LoVo (cell line): ENCODE data around the gene RAMACL.
"Not testable (repeated sequence)": the region's sequence is repeated elsewhere in the genome, so short reads cannot be mapped to it uniquely, and the experiment has no call there.

Experiments used
- DNase-seq: peaks from one replicate; pipeline ENCODE4 v3.0.0-alpha.2; 2016; ENCODE audit warnings: low spot score

RAMACL gene

DNA sequence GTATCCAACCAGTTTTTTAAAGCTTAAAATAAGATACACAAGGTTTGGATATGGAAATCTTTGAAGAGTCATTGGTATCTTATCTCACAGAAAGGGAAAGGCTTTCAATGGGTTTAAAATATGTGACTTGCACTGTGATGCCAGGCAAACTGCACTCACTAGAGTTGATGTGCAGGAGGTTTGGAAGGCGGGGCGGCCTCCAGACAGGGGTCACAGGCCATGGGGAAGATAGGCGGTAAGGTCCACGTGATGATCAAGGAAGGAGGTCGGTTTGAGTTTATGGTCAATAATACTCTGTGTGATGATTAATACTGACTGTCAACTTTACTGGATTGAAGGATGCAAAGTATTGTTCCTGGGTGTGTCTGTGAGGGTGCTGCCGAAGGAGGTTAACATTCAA is 9.5 kb upstream of the RAMACL start:
- DNase-seq, result no peak

DNA sequence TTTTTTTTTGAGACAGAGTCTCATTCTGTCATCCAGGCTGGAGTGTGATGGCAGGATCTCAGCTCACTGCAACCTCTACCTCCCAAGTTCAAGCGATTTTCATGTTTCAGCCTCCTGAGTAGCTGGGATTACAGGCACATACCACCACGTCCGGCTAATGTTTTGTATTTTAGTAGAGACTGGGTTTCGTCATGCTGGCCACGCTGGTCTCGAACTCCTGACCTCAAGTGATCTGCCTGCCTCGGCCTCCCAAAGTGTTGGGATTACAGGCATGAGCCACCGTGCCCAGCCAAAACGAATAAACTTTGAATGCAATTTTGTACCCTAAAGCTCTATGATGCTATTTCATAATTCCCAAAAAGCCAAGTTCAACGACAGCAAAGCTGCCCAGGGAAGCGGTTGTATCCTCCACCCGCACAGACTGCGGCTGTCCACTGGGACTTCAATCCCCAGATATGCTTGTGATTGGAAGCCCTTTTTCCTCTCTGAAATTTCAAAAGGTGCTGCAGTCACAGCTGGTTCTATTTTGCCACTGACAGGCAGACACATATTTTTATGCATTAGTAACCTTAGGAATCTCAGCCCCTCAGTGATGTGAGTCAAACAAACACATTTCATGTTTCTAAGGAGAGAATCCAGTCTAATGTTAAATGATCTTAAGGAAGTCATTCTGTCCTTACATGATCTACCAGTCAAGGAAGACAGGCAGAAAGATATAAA is 8.7 kb upstream of the RAMACL start:
- DNase-seq, result no peak

DNA sequence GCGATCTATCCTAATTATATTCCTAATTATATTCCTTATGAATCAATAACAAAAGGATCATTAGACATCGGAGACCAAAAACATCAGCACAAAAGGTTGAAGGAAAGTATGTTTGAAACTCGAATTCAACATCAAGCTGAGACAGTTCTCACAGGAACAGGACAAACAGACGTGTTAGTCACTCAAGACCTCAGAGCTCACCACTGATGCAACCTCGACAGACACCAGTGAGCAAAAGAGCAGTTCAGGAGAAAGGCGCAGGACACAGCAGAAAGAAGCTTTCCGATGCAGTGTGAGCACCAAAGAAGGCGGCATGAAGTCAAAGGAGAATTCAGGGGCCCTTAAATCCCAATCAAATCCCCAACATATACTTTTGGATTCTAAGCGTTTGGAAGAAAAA is 6.3 kb upstream of the RAMACL start:
- no peak for DNase-seq

DNA sequence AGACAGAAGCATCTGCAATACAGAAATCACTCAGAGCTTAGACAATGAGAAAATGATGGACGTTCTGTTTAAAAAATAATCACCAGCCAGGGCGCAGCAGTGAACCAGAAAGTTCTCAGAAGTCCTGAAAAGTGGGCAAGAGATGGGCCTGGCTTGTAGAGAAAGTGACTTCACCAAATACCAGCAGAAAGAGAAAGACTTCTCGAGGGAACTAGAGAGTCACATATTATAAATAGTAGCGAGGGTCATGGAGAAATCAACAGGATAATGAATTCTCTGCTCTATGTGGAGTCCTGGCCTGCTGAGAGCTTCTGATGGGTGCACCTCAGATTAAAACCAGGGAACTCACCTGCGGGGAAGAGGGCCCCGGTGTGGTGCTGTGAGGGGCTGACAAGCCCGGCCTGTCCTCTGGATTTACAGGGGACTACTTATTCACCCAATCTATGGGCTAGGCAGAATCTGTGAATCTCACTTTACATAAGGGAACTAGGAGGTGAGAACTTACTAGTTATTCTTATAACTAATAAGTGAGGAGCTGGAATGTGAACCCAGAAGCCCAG is 5.6 kb upstream of the RAMACL start:
- no peak for DNase-seq

- DNase-seq, result no peak
Measured at GRCh38 chr6:166591026-166591425, 4.5 kb upstream of the RAMACL start.

- no peak for DNase-seq
Measured at GRCh38 chr6:166589786-166590574, 3.5 kb upstream of the RAMACL start.

DNA sequence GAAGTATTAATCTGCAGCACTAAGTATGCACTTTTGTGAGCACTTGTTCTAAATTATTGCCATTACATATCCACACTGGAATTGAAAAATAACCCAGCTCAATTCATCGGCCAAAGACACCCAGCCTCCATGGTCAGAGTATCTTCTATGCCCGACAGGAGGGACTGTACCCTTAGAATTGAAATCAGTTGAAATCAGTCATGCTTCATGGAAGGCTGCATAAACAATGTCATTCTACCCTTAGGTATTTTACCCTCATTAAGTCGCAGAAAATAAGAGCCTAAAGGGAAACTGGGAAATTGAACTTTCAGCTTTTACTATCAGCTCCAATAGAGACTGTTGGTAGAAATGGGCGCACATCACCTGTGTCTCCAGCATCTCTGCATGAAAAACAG is 2.9 kb upstream of the RAMACL start:
- DNase-seq, result no peak

- DNase-seq, result no peak
Measured at GRCh38 chr6:166588691-166589336, 2.3 kb upstream of the RAMACL start.

DNA sequence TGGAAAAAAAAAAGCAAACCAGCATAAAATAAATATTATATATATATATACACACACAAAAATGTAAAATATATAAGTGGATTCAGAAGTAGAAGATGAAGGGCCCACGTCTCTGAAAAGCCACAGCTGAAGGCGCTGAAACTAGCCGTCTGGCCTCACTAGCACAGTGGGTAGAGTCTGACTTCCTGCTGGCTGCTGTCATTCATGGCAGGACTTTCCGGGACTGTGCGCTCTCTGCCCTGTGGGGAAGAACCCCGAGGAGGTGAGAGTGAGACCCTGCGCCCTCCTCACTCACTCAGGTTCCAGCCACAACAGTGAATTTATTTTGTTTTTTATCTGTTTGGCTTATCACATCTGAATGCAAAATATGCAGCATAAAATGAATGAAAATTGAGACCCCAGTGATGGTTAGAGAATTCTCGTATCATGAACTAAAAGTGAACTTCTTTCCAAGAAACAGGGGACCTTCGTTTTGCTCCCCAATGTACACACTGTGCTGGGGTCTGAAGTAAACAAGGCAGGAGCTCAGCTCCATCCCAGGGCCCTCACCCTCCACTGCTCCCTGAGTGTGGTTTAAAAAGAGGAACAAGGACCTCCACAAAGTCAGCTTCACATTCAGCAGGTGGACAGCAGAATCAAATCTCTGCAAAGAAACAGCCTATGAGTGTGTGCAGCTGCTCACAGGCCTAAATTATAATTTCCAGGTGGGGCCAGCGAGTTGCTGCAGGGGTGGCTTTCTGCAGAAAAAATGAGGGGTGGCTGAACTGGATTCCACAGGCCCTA is 1.3 kb upstream of the RAMACL start:
- DNase-seq, result no peak

DNA sequence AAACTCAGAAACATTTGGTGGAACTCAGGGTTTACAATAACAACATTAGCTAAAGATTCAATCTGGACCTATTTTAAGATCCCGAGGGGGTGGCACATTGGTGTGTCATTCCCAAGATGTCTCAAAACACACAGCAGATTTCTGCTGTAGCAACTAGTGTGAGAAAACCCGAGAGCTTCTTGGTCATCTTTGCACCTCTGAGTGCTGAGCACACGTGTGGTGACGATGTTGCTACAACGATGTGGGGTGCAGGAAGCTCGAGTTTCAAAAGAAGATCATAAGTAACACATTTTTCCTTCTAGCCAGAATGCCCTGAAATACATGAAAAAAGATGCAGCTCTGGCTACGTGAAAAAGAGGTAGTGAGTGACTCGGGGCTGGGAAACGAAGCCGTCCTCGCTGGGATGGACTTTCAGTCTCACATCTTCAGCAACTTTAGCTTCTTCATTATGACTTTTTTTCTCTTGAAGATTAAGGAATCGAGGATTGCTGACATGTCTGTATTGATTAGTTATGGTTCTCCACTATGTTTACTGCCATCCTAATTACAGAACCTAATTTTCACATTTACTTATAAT is 1.5 kb downstream of the RAMACL start:
- DNase-seq, result no peak

- no peak for DNase-seq
Measured at GRCh38 chr6:166584155-166584554, 2.3 kb downstream of the RAMACL start.

DNA sequence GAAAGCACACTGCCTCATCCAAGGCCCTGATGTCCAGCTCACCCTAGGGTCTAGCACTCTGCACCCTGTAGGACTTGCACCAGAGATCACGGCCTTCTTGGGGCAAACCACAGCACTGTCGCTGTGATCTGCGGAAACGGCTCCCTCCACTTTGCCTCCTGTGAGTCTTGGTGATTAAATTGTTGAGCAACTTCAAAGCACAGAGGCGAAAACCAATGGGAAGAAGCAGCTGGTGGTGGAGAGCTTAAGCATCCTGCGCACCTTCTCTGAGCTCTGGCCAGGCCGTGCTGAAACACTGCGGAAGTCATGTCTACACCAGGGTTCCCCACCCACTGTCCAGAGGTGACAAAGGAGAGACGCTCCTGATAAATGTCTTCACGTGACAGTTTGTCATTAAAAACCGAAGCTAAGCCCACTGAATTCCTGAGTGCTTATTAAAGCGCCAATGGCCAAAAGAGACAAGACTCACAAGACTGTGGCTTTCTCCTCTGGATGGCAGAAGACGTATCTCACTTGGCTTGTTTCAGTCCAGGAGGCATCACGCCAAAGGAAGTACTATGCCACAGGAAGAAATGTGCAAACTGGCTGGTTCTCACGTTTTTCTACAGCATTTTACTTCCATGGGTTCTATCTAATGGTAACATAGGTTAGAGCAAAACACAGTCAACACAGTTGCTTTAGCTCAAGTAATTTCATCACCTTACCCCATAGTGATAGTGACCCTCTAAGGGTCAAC is 3.1 kb downstream of the RAMACL start:
- DNase-seq, result no peak

GRCh38 chr6:166582258-166582657 is 4.2 kb downstream of the RAMACL start:
- no peak for DNase-seq

- DNase-seq, result not testable (repeated sequence)
Measured at GRCh38 chr6:166581801-166582200, 4.7 kb downstream of the RAMACL start.

- no peak for DNase-seq
Measured at GRCh38 chr6:166581091-166581511, 5.4 kb downstream of the RAMACL start.

DNA sequence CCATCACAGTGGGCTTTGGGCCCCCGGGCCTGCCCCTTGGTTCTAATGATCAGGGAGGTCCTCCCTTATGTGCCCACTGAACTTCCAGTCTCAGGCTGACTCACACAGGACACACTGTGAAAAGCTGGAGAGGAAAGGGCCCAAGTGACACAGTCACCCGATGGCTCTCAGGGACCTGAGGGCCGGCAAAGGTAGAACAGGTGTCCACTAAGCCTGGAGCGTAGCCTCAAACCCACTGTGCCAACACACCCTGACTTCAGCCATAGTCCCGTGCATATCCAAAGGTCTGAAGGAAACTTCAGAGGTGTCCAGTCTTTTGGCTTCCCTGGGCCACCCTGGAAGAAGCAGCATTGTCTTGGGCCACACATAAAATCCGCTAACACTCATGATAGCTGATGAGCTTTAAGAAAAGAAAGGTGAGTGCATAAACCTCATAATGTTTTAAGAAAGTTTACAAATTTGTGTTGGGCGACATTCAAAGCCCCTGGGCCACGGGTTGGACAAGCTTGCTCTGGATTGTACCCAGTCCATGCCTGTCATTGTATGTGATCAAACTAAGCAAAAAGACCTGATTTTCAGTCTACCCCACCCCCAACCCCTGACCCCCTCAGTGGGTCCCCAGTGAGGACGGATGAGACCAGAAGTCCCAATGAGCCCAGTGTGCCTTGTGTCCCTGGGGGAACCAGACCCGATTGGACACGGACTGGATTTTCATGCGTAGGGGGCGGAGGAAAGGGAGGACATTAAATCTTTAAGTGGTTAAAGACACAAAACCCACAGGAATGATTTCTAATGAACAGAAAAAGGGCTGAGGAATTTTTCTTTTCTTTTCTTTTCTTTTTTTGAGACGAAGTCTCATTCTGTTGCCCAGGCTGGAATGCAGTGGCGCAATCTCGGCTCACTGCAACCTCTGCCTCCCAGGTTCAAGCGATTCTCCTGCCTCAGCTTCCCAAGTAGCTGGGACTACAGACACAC is 6.1 kb downstream of the RAMACL start:
- DNase-seq, result no peak

- no peak for DNase-seq
Measured at GRCh38 chr6:166579237-166579850, 7.1 kb downstream of the RAMACL start.

GRCh38 chr6:166578536-166579236 is 7.8 kb downstream of the RAMACL start:
- no peak for DNase-seq

GRCh38 chr6:166575205-166575604 is 11.3 kb downstream of the RAMACL start:
- no peak for DNase-seq
